Retina (tissue), 1 donor: Measurements from ENCODE around the gene SUPT6H.

ENCODE experiments used
- DNase-seq: peaks from one replicate; pipeline ENCODE4 v3.0.0-alpha.2; 2016

The SUPT6H gene

GRCh38 chr17:28740406-28741357 lies 78.7 kb downstream of the SUPT6H start:
- DNase-seq = no peak

- no peak for DNase-seq
These were observed 79.6 kb downstream of the SUPT6H start for GRCh38 chr17:28741358-28742349.

GRCh38 chr17:28743243-28744103 lies 81.5 kb downstream of the SUPT6H start, which contains the start of gene TRAF4:
TRAF4 (plus strand) TSS chr17:28744011; CDS start chr17:28744113, 102 bp downstream.
- DNase-seq = peak; percentile 94

GRCh38 chr17:28744104-28744971 lies 82.3 kb downstream of the SUPT6H start:
- DNase-seq = peak; percentile 84

- DNase-seq = peak; percentile 83
These were observed 83.2 kb downstream of the SUPT6H start for GRCh38 chr17:28744972-28745785.

GRCh38 chr17:28745786-28746411 lies 83.9 kb downstream of the SUPT6H start:
- DNase-seq = no peak

GRCh38 chr17:28746611-28747050 lies 84.6 kb downstream of the SUPT6H start:
- DNase-seq = no peak

GRCh38 chr17:28747051-28747691 lies 85.2 kb downstream of the SUPT6H start:
- DNase-seq = no peak

GRCh38 chr17:28747801-28748750 lies 86.1 kb downstream of the SUPT6H start:
- DNase-seq = no peak

GRCh38 chr17:28748852-28749515 lies 87.0 kb downstream of the SUPT6H start:
- DNase-seq = no peak

- DNase-seq = no peak
These were observed 87.6 kb downstream of the SUPT6H start for GRCh38 chr17:28749516-28750177.

- peak; percentile 92 for DNase-seq
These were observed 88.4 kb downstream of the SUPT6H start for GRCh38 chr17:28750178-28751047.

GRCh38 chr17:28751600-28752366 lies 89.8 kb downstream of the SUPT6H start:
- DNase-seq = no peak
